GM18907 (cell line): ENCODE results near the gene ARMC2.
"Not testable (repeated sequence)": the region's sequence is repeated elsewhere in the genome, so short reads cannot be mapped to it uniquely, and the experiment has no call there.

ENCODE experiments used
- ATAC-seq: cut with Tn5 transposase; IDR thresholded peaks from one replicate; pipeline ENCODE4 v1.9.1; 2021; ENCODE audit warnings: mild to moderate bottlenecking, moderate library complexity; ENCODE audit not compliant: unreplicated experiment

The ARMC2 gene

DNA sequence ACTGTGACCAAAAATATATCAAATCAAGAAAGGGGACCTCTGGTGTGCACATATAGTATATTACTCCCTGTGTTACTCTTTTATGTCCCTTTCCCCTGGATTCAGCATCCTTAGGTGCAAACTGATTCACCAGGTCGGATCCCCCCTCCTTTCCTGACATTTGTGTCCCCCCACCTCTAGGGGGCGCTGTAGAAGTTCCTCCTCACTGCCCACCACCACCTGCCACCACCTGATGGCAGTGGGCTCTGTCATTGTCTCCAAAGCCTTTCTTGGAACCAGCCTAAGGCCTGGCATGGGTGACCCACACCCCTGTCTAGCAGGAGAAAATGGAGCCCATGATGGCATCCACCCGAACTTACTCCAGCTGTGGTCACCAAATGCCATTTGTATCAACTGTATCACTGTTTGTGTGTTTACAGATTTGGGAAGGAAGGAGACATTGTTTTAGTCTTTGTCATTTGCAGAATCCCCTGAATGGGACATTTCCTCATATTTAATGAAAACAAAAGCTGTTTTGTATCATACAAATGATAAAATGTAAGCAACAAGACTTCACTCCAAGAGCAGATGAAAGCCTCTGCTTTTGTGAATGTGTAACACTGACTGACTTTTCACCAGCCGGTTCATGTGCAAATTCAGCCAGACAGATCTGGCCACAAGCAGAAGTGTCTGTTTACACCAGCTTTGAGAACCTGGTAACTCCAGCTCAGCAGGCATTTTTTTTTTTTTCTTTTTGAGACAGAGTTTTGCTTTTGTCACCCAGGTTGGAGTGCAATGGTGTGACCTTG lies 66.2 kb downstream of the ARMC2 start:
- ATAC-seq = no peak

DNA sequence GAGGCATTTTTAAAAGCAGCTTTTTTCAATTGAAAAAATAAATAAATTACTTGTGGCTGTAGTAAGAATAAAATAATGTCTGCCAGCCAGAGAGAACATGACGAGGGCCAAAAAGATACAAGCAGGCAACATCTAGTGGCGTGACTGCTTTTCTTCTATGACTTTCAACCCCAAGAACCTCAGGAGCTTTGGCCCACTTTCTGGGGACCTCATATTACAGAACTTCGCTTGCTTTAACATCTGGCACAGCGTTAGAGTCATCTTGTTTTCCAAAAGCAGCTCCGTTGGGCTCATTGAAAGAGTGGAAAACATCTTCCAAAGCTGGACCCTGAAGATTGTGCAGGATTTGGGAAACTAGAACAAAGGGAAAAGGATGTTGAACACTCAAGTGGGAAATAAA lies 67.0 kb downstream of the ARMC2 start:
- ATAC-seq = no peak

DNA sequence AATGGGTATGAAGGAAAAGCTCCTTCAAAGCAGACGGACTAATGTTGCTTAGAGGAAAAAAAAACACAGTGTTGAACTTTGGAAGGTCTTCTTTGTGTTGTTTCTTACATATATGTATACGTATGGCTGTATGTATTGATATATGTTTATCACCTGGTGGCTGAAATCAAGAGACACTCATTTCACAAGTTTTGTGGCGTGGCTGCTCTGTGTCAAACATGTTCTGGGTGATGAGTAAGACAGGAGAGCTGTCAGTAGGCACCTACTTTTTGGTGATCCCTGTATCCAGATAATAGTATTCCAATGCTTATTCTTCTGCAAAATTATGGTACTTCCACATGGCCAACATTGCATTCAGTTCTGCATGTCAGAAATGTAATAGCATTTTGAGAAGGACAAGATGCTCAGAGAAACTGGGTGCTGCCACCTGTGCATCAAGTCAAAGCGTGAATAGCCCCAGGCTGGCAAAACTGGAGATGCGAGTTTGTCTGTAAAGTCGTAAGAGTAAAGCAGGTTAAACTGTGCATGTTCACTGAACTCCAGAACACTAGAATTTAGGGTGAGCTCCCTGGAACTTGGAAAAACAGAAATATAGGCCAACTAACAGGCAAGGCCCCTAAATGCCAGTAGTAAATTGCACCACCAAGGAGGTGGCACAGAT lies 67.9 kb downstream of the ARMC2 start:
- ATAC-seq = no peak

DNA sequence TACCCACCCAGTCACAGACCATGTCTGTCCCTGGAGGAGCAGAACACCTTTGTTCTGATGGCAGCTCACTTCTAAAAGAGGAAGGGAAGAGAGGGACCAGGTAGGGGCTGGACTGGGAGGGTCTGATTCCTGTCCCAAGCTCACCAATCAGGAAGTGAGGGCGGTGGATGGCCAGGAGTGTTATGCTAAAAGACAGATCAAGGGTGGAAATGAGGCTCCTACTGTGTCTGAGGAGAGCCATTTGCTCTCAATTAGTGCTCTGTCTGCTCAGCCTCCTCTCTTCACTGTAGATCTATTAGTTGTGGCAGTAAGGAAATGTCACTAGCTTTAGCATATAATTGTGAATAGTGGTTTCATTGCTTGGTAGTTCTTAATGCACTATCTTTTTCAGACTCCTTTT lies 72.5 kb downstream of the ARMC2 start:
- ATAC-seq = no peak

DNA sequence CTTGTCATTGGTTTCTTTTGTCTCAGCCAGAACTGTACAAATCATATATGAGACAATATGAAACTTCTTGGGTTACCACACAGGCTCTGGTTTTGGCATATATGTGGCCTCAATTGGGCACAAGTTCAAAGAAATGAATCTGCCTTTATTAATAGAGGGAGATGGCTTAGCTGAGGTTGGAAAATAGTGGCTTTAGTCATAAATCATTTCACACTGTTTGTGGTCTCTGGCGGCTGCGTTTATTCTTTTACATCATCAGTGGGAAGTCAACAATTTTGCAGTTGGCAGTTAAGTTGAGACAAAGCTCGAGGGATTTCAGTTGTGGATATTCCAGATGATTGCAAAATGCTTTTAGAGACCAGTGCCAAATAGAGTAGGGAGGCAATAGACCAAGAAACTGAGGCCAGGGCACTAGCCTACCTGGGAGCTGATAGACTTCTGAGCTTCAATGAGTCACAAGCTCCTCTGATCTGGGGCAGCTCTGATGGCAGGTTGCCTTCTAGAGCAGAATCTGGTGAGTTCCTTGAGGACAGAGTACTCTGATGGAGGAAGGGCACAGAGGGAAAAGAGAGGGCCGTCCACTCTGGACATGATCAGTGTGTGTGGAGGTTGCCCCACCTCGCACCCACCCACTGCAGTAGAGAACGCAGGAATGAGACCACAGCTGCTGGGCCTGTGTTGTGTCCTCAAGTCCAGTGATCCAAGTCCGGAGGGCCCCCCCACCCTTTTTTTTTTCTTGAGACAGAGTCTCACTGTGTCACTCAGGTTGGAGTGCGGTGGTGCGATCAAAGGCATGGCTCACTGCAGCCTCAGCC lies 73.5 kb downstream of the ARMC2 start:
- no peak for ATAC-seq

DNA sequence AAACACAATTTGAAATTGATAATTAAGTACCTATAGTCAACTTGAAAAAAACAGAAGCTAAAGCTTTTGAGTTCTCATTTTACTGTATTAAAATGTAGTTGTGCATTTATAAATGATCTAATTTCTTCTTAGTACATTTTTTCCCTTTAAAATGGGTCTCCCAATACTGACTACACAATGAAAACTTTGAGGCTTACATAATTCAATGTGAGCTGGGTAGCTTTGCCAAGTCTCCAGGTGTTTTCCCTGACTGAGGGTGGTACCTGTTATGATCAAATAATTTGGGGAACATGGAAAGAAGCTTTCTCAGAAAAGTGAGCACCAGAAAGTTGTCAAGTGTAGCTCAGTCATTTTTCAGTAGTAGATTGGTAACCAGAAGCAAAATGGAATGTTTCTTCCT lies 74.3 kb downstream of the ARMC2 start:
- no peak for ATAC-seq

DNA sequence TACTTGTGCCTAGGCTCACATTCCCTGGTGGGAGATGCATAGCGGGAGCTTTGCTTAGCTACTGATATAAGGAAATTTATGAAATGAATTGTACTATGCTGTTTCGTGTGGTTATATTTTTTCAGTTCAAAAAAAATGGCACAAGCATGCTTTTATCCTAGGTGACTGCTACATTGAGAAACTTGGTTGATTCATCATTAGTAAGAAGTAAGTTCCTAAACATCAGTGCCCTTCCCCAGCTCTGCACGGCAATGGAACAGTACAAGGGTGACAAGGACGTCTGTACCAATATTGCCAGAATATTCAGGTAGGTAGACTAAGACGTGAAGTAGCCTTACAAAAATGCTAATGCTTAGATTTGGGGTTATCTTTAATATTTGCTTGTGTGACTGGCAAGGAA lies 79.7 kb downstream of the ARMC2 start:
- no peak for ATAC-seq

DNA sequence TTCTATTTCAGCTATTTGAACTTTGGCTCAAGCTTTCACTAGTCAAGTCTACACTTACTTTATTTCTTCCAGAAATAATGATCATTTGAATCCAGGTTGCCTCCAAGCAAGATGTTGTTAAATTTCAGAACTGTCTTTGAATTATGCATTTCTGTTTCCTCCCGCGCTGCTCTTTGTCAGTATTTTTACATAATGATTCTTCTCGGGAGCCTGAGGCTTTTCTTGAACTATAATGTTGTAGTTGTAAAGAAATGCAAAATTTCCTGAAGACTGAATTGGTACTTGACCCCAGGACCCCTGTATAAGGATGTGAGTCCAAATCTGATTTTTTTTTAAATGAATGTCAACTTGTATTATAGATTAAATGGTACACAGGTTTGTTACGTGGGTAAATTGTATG lies 80.4 kb downstream of the ARMC2 start:
- ATAC-seq = no peak

DNA sequence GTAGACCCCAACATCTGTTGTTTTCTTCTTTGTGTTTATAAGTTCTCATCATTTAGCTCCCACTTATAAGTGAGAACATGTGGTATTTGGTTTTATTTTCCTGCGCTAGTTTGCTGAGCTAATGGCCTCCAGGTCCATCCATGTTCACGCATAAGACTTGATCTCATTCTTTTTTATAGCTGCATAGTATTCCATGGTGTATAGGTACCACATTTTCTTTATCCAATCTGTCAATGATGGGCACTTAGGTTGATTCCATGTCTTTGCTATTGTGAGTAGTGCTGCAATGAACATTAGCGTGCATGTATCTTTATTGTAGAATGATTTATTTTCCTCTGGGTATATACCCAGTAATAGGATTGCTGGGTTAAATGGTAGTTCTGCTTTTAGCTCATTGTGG lies 82.9 kb downstream of the ARMC2 start:
- ATAC-seq = not testable (repeated sequence)

DNA sequence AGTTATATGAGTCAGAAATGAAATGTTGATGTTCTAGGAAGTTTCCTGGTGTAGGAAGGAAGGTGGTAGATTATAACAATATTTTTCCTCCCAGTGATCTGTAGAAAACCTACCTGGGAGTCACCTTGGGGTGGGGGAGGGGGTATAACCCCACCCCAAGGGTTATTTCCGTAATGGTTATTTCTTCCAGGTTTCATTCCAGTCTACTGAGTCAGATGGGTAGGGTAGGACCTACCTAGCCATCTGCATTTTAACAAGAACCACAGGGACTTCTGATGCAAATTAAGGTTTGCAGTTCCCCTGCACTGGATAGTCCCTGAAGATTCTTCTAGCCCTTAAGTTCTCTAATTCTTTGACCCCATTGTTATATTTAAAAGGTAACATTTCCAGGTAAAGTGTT lies 88.9 kb downstream of the ARMC2 start:
- no peak for ATAC-seq

DNA sequence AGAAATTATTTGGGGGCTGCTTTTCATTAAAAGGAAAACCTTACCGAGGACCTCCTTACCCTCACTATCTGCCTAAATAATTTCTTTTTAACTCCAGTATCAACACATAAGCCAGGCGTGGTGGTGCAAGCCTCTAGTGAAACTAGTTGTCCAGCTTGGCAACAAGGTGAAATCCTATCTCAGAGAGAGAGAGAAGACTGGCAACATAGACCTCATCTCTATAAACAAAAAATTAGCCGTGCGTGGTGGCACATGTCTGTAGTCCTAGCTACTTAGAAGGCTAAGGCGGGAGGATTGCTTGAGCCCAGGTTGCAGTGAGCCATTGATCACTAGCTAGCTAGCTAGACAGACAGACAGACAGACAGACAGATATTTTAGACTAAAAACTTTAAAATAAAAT lies 92.5 kb downstream of the ARMC2 start:
- ATAC-seq = no peak

DNA sequence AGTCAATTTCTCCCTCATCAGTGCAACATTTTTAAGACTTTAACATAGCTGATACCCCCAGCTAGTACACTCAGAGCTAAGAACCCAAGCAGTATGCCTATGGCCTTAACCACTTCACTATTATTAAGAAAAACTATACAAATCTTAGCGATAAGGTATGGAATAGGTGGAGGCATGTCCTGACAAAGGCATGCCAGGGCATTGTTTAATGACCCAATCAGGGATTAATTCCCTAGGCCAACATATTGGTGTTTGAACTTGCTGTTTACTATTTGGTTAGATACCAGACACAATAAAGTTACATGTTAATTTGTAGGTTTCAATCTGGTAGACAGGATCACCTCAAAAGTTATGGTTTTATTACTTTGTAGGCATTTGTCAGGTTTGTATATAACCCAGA lies 93.1 kb downstream of the ARMC2 start:
- no peak for ATAC-seq

DNA sequence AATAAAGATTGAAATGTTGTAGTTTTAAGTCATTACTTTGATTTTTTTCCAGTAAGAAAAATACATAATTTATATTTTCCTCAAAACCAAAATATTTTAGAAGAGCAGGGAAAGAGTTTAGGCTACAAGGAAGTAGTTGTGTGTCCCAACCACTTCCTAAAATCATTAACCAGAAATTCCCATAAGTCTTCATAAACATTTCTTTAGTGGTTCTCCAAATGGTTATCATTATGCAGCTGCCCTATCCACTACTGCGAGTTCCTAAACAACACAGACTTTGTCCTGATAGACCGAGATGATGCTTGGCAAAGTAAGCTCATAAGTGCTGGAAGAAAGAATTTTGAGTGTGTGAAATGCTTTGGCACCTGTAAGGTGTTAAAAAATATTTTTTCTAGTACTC lies 93.6 kb downstream of the ARMC2 start:
- no peak for ATAC-seq

DNA sequence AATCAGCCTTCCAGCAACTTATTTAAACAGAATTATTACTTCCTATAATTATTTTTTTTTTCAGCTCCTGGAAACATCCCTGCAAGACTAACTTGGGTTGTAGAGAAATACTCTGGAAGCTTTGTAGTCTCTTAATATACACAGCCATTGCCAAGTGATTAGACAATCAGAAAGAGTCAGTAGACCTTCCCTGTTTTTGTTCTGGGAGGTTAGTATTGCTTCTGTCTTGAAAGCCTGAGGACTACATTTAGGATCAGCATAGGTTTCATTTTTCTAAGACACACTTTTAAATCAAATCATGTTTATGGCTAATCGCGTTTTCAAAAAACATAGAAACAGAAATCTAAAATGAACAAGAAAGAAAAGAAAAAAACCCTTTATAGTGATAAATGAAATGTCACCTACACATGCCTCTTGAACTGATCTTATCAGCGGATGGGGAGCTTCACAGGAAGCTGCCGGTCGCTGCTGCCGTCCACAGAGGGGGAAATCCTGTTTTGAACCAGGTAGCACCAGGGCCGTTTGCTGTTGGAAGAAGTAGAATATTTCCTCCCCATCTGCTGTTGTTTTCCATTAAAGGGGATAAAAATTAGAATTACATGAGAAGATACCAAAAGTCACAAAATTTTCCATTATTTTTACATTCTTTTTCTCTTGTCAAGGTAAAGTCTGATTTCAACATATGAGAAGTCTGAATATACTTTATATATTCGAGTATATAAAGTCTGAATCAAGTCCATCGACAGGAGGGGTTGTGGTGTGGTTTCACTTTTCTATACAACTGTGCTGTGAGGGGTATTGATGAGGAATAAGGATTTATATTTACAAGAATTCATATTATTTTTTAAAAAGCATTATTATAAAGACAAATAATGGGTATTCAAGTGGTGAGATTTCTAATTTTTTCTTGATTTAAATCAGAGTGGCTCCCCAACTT lies 94.6 kb downstream of the ARMC2 start:
- ATAC-seq = no peak

DNA sequence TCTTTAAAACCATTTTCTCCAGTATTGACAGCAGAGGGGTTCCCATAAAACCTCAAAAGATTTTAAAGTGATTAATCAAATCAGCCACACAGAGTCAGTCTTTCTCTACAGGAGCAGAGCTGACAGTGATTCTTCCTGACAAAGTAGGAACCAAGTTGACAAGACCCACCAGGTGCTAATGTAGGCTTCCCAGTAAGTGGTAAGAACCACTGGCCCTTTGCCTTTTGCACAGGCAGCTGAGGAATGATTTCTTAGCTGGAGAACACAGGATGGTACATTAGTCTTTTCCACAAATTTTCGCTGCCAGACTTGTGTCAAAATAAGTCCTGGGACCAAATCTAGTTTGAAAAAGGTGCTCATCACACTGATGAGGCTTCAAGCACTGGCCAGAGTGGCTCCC lies 95.8 kb downstream of the ARMC2 start:
- no peak for ATAC-seq

DNA sequence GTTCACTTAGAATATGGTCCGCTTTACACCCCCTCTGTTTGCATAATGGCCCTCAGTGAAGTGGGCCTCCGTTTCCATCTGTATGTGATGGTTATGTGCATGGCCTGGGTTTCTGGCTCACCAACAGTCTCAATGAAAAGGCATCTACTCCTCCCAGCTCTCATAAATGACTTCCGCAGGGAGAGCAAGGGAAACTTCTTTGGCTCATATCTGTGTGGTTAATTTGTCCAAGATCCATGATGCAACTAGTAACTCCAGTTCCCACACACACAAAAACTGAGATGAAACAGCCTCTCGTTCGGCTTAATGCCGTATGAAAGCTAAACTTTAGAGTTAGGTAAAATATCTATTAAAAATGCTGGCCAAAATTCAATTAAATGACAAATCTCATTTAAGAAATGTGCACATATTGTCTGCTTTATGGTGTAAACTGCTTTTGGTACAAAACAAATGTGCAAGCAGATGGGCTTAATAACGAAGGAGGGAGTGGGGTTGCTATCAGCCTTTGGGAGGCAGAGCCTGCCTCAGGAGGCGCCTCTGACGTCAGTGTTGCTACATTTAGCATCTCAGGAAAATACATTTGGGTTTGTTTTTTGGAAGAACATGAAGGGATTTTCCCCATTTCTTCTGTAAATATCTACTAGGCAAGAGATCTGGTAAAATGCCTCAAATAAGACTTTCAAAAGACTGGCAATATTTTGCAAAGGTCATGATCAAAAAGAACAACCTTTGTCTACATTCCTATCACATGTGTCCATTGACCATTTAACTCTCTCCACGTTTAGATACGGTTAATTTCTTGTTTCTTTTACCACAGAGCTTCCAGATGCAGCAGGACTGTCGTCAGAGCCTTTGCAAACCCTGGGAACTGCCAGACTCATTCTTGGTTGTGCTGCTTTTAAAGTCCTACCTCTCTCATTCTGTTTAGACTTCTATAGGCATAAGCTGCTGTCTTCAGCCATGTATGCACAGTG lies 96.8 kb downstream of the ARMC2 start:
- no peak for ATAC-seq

DNA sequence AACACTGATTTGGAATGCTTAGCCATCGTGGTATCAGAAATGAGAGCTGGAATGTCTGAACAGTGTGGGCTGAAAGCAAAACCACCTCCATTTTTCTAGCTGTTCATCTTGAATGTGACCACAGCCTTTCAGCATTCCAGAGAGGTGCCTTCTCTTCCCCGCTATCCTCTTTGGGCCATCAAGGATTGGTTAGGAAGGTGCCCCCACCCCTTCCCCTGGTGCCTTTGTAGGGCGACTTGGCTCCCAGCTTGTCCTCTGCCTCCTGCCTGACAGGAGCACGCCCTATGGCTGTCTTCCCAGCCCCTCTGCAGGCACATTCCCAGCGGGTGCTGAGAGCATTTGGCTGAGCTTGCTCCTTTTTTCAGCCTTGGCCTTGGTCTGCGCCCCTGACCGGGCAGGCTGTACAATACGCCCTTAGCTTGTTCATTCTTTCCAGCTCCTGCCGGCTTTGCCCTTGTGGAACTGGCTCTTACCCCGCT lies 97.5 kb downstream of the ARMC2 start:
- ATAC-seq = no peak

DNA sequence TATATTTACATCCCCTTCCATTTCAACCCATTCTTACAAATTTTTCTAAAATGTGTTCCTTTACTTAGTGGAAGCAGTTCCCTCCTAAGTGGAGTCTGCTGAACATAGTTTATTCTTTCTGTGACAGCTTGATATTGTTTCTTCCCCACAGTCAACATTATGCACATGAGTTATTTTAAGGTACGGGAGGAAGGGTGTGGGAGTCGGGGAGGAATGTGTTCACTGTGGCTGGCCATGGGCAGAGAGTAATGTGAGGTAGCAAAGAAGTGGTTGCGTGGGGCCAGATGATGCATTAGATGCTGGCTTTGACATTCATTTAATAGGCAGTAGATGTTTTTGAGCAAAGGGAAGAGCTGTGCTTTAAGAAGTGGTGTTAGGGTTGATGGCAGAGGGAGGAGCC lies 98.5 kb downstream of the ARMC2 start:
- ATAC-seq = no peak

DNA sequence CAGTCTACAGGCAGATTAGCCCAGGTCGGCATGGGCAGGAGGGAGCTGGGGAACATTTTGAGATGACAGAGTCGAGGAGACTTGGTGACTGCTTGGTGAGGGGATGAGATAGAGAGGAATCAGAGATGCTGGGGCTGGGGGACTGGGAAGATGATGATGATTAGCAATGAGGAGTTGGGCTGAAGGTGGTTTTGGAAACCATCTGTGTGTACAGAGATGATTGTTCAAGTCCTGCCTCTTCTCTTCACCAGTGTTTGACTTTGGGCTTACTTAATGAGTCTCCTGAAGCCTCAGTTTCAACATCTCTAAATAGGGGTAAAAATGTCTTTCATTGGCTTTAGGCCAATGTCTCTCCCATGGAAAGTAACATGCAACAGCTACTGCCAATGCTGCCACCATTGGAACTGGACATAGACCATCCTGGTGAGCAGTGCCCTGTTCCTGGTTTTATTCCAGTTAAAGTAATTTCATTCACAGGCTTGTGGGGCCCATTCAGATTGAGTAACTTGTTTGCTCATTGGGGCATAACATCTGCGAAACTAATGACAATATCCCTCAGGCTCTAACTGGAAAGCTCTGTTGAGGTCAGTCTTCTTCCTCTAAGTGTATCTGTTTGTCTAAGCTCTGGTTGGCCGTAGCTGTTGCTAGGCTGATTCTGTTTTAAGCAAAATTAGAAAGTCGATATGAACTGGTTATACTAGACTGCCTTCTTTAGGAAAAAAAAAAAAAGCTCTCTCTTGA lies 99.1 kb downstream of the ARMC2 start:
- ATAC-seq = no peak
